ENCODE measurements around the gene MTIF3.

Gene MTIF3

DNA sequence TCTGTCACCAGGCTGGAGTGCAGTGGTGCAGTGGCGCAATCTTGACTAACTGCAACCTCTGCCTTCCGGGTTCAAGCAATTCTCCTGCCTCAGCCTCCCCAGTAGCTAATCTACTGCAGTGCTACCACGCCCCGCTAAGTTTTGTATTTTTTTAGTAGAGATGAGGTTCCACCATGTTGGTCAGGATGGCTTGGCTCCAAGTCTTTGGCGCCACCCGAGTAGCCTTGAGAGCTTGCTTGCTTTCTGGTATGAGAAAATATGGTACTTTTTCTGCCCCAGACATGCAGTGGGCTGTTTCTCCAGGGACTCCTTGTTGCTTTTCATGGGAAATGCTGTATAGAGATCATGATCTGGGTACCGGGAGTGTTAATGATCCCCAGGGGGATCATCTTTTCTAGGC lies 60.5 kb downstream of the MTIF3 start:
- in situ Hi-C loops (cut with HindIII; ENCODE audit: low sequenced_read_pairs) = no loop called here
- no peak overlapping the region for H3K4me3 ChIP-seq (ENCODE audit: low read depth, low read length)
- no peak for DNase-seq (ENCODE audit: low read depth, low spot score)
- TF ChIP-seq, protein P1, sequence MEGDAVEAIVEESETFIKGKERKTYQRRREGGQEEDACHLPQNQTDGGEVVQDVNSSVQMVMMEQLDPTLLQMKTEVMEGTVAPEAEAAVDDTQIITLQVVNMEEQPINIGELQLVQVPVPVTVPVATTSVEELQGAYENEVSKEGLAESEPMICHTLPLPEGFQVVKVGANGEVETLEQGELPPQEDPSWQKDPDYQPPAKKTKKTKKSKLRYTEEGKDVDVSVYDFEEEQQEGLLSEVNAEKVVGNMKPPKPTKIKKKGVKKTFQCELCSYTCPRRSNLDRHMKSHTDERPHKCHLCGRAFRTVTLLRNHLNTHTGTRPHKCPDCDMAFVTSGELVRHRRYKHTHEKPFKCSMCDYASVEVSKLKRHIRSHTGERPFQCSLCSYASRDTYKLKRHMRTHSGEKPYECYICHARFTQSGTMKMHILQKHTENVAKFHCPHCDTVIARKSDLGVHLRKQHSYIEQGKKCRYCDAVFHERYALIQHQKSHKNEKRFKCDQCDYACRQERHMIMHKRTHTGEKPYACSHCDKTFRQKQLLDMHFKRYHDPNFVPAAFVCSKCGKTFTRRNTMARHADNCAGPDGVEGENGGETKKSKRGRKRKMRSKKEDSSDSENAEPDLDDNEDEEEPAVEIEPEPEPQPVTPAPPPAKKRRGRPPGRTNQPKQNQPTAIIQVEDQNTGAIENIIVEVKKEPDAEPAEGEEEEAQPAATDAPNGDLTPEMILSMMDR (IDR thresholded peaks at IDR 0.05; ENCODE audit: low read depth, low read length) = no peak

DNA sequence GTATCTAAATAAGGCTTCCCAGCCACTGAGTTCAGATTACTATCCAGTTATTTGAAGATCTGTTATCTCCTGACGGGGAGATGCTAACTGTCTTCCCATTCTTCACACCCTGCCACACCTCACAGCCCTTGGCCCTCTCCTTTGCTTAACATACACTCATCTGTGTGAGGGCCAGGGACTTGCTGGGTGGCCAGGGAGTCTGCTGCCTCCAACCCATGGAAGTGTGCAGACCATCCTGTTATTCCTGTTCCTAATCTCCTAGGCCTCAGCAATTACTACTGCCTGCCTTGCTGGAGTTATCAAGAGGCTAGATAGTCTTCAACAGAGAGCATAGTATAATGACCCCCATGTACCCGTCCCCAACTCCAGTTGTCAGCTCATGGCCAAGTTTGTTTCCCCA lies 62.1 kb downstream of the MTIF3 start:
- in situ Hi-C loops (cut with HindIII; ENCODE audit: low sequenced_read_pairs) = no loop called here

More for the DNA sequence above, 62.1 kb downstream of the MTIF3 start:
- H3K4me3 ChIP-seq (ENCODE audit: low read depth, low read length) = no peak overlapping the region
- no peak for DNase-seq (ENCODE audit: low read depth, low spot score)
- TF ChIP-seq, protein P1 (IDR thresholded peaks at IDR 0.05; ENCODE audit: low read depth, low read length) = no peak

Measured in astrocyte of the spinal cord (primary cell).